ENCODE data around the gene PLA2G6.
"Not testable (repeated sequence)": the region's sequence is repeated elsewhere in the genome, so short reads cannot be mapped to it uniquely, and the experiment has no call there.

Gene PLA2G6

DNA sequence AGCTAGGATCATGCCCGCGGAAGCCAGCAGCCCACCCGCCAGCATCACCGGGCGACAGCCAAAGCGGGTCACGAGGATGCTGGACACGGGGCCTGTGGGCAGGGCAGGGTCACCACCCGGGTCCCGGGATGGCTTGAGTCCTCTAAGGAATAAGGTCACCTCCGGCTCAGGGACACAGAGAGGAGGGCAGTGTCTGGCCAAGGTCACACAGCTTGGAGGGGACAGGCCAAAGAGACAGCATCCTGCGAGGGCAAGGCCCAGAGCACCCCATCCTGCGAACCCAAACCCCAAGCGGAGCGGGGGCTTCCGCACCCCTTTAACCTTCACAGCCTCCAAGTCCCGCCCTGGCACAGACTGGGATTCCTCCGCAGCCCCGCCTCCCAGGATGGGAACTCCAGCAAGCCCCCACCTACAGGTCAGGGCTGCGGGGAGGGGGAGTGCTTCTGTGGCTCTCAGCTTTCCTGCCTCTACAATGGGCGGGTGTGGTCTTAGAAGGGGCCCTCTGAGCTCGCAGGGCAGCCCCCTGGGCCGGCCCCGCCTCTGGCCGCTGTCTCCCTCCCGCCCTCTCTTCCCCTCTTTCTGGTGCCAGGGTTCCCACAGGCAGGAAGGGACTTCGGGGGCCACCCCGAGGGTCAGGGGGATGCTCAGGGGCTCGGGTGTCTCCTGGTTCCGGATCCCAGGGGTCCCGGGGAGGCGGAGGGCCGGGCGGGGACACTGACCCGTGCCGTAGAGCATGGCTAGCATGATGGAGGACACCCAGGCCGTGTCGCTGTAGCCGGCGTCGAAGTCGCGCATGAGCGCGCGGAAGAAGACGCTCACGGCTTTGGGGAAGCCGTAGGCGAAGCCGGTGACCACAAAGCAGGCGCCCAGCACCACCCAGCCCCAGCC is 99.4 kb downstream of the PLA2G6 start:
- no peak for DNase-seq

- no peak for DNase-seq
Observed at GRCh38 chr22:38081636-38081940, 100.0 kb downstream of the PLA2G6 start.

GRCh38 chr22:38080850-38081635 is 100.6 kb downstream of the PLA2G6 start:
- no peak for DNase-seq

DNA sequence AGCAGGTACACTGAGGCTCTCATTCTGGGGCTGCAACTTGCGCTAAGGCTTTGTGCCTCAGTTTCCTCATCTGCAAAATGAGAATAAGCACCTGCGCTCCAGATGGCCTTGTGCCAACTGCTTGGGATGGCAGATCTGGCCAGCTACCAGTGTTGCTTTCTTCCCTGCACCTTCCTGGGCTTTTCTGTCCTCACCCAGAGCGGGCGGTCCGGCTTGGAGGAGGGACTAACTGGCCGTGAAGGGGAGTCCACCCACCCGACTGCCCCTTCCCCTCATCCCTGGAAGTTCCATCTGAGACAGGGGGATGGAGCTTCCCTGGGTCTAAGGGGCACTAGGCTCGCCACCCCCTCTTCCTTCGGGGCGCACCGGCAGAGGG is 101.2 kb downstream of the PLA2G6 start:
- no peak for DNase-seq

DNA sequence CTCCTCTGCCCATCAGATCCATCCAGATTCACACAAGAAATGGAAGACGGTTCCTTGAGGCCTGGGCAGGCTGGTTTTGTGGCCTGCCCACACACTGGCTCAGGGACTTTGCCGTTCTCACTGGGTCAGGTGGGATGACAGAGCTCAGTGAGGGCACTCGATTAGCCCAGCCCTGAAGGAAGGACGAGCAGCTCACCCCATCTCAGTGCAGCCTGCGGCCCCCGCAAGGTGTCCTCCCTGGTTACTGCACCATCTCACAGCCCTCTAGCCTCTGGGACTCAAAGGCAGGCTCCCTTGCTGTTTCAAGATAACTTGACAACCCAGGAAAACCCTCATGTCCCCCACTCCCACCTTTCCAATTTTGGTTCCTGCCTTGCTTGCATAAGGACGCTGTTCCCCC is 101.8 kb downstream of the PLA2G6 start:
- no peak for DNase-seq

- not testable (repeated sequence) for DNase-seq
Observed at GRCh38 chr22:38079208-38079607, 102.4 kb downstream of the PLA2G6 start.

- DNase-seq: no peak
Observed at GRCh38 chr22:38078046-38078840, 103.4 kb downstream of the PLA2G6 start.

DNA sequence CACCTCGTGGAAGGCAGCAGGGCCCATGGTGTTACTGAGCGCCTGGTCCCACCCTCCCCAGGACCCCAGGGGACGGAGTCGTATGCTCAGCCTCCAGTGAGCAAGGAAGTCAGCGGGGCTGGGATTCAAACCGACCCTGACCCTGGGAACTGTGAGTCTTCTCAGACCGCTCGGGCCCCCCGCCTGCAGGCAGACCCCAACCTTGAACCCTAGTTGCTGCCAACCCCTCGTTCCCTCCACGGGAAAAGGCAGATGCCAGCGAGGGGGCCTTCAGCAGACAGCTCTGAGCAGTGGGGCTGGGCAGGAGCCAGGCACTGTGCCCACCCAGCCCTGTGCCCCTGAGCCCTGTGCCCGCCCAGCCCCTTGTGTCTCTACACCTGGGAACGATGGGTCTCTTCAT is 104.0 kb downstream of the PLA2G6 start:
- no peak for DNase-seq

GRCh38 chr22:38077096-38077495 is 104.5 kb downstream of the PLA2G6 start:
- DNase-seq: no peak

DNA sequence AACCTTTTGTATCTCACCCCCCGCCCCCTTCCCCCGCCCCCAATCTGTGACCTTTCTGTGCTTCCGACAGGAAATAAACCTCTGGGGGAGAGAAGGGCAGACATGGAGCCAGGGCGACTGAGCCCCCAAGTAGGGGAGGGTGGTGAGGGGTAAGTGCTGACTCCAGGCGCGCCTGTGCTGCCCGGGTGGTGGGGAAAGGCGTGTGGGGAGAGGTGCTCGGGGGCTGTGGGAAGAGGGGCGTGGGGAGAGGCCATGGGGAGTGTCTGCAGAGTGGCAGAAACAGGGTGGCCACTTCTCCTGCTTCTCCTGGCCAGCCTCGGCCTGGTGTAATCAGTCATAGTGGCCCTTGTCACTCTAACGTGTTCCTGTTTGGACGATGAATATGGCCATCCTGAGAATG is 105.7 kb downstream of the PLA2G6 start:
- DNase-seq: no peak

GRCh38 chr22:38075105-38075825 is 106.4 kb downstream of the PLA2G6 start:
- DNase-seq: no peak

- no peak for DNase-seq
Observed at GRCh38 chr22:38074181-38075104, 107.2 kb downstream of the PLA2G6 start.

GRCh38 chr22:38073150-38074130 is 108.2 kb downstream of the PLA2G6 start:
- DNase-seq: no peak

DNA sequence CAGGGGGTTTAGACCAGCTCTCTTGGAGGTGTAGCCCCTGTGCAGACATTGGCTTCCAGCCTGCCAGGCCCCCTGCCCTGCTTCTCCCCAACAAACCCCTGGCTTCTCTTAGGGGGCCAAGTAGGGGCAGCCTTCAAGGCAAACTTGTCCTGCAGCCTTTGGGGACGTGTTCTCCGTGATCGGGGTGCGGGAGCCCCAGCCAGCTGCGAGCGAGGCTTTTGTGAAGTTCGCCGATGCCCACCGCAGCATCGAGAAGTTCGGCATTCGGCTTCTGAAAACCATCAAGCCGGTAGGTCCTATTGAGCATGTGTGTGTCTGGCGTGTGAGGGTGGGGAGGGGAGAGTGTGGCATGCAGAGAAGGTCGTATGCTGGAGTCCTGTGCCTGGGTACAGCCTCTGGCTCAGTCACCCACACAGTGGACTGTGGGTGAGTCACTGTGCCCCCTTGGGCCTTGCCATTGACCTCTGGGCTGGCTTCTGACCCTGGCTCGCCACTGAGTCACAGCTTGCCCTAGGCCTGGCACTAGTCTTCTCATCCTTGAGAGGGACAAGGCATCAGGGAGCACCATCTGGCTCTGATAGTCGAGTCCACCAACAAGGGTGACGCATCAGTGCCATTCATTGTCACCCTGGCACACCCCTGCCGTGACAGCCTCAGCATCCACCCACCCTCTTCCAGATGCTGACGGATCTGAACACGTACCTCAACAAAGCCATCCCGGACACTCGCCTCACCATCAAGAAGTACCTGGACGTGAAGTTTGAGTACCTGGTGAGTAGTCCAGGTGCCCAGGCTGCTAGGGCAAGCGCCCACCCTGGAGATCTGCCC is 109.1 kb downstream of the PLA2G6 start:
- DNase-seq: no peak

DNA sequence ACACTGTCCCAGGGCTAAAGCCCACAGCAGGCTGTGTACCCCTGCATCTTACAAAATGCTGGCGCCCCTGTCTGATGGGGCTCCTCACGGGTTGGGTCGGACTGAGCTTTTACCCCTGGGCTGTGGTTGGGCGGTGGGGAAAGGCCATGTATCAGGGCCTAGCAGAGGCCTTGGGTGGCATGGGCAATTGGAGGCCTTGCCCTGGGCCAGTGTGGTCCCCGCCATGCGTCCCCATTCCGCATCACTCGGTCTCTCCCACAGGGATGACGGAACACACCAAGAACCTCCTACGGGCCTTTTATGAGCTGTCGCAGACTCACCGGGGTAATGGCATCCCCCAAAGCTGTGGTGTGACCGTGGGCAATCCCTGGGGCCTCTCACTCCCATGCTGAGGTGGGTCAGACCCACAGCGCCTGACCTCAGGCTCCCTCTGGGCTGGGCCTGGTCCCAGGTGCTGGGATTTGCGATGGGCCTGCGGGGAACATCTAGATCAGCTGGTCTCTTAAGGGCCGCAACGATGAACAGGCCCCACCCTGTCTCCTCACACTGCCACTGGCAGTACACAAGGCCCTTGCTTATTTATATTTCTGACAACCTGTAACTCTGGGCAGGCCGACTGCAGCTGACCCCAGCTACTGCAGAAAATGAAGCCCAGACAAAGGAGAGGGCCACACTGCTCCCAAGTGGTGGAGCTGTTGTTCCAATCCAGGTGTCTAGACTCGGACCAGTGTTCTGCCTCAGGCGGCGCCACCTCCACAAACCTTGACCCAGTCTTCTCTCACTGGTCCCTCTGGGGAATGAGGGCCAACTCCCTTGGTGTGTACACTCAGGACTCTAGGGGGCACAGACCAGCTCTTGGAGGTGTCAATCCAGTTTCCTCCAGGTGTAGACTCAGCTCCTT is 110.0 kb downstream of the PLA2G6 start:
- DNase-seq: no peak

- no peak for DNase-seq
Observed at GRCh38 chr22:38070250-38070921, 111.2 kb downstream of the PLA2G6 start.

DNA sequence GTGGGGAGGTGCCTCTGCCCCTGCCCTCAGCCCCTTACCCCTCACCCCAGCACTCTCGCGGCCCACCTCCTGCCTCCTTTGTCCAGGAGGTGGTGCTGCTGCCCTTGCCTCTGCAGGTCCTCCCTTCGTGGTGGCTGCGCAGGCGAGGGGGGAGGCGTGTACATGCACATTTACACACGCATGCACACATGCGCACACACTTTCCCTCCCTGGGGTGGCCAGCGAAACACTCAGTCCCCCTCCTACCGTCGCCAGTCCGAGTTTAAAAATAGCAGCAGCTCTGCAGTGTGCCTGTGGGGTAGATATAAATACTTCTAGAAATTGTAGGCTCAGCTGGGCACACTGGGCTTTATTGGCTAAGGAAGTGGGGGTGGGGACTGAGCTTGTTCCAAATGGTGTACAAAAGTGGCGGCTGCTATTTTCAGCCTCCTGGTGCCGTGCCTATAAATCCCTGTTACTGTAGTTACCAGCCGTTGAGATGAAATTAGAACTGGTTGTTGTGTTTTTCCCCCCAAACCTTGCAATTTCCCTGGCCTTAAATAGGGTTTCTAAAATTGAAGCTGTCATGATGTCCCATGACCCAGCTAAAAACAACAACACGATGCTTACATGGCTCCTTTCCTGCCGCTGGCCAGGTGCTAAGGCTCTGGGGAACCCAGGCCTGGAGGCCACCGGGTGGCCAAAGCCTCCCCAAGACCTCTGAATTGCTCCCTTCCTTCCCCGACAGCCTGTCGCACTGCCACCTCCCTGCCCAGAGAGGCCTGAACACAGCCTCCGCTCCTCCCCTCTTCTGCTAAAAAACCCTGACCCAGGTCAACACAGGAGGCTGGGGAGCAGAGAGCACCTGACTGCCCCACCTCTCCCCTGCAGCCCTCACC is 112.0 kb downstream of the PLA2G6 start:
- DNase-seq: no peak

All from NCI-H187 treated with DMSO at 0.1 percent for 48 hours (cell line).